Caco-2 (cell line): Measurements from ENCODE around the gene HSPB8. TPM values are rescaled to one million over a fixed set of nuclear protein-coding genes. Genes with fewer than 3 reads are reported as not detected.
A peak's percentile ranks its signal among the peaks of the same experiment; 100 is the strongest.

ENCODE experiments used
- Bru-seq: library from RNA; stranded (reverse); fragments of 400-500 nt; gene quantifications from one replicate; lab custom pipeline; 2021; lab: Mats Ljungman, UMichigan
- BruChase-seq, 2 experiments: library from RNA; stranded (reverse); fragments of 400-500 nt; gene quantifications; one replicate each; lab custom pipeline; 2021; lab: Mats Ljungman, UMichigan
- BruUV-seq: library from RNA; stranded (reverse); fragments of 400-500 nt; replicated peaks from 2 replicates; lab custom pipeline; 2021; lab: Mats Ljungman, UMichigan
- CTCF ChIA-PET: fragments of 300-600 bp; sonication (Branson Sonifier 250); formaldehyde crosslinking; loops from one replicate; lab custom pipeline; 2022; ENCODE audit warnings: antibody characterized with exemption; lab: Charles Lee
- POLR2A ChIA-PET: fragments of 300-600 bp; sonication (Branson Sonifier 250); formaldehyde crosslinking; loops from one replicate; lab custom pipeline; 2022; ENCODE audit warnings: antibody characterized with exemption; lab: Charles Lee
- DNase-seq, 2 experiments: peaks; one replicate each; pipeline versions ENCODE4 v3.0.0 to v3.0.0-alpha.2; 2020 to 2022
- H3K27me3 ChIP-seq: replicated peaks from 2 replicates; pipeline ENCODE4 v1.6.0; 2011; ENCODE audit warnings: low read length; ENCODE audit not compliant: control insufficient read depth, insufficient read depth
- H3K36me3 ChIP-seq: 2 replicates; pipeline ENCODE4 v1.5.1; 2011; ENCODE audit warnings: low read length; ENCODE audit not compliant: control insufficient read depth, insufficient read depth
- H3K4me1 ChIP-seq: fragments of 250-450 bp; sonication (Bioruptor Pico); 2 replicates; pipeline ENCODE4 v1.5.1; 2020; ENCODE audit warnings: mild to moderate bottlenecking
- H3K4me3 ChIP-seq: 2 replicates; pipeline ENCODE4 v1.5.1; 2011; ENCODE audit warnings: low read depth, mild to moderate bottlenecking, control low read depth, low read length
- H3K9me3 ChIP-seq: fragments of 250-450 bp; sonication (Bioruptor Pico); 2 replicates; pipeline ENCODE4 v1.5.1; 2020; ENCODE audit warnings: mild to moderate bottlenecking, moderate library complexity
- H3K27ac Mint-ChIP-seq: one replicate; pipeline ENCODE4 v1.8.0; 2022; ENCODE audit warnings: mixed read lengths; ENCODE audit not compliant: unreplicated experiment
- H3K27me3 Mint-ChIP-seq: one replicate; pipeline ENCODE4 v1.8.0; 2022; ENCODE audit warnings: mixed read lengths; ENCODE audit not compliant: insufficient read depth, unreplicated experiment
- H3K36me3 Mint-ChIP-seq: one replicate; pipeline ENCODE4 v1.8.0; 2022; ENCODE audit warnings: mild to moderate bottlenecking, mixed read lengths; ENCODE audit not compliant: insufficient read depth, unreplicated experiment
- H3K4me1 Mint-ChIP-seq: one replicate; pipeline ENCODE4 v1.8.0; 2022; ENCODE audit warnings: low read depth, mixed read lengths; ENCODE audit not compliant: unreplicated experiment
- H3K4me3 Mint-ChIP-seq: one replicate; pipeline ENCODE4 v1.8.0; 2022; ENCODE audit warnings: mild to moderate bottlenecking, moderate library complexity, mixed read lengths; ENCODE audit not compliant: unreplicated experiment
- H3K9me3 Mint-ChIP-seq: one replicate; pipeline ENCODE4 v1.8.0; 2022; ENCODE audit warnings: mixed read lengths; ENCODE audit not compliant: unreplicated experiment
- intact Hi-C: fragments of 100-400 bp; cut with micrococcal nuclease; formaldehyde crosslinking; loops from one replicate; pipeline ENCODE4 v1.10.0; 2022; ENCODE audit not compliant: unreplicated experiment
- long read RNA-seq: library from polyadenylated mRNA; stranded (forward); transcript quantifications from one replicate; pipeline ENCODE4 v2.0.0, GENCODE V29; 2022
- total RNA-seq: library from RNA; stranded (reverse); gene quantifications from 2 replicates; pipeline ENCODE4 v1.2.3, GENCODE V29; 2022
- TF ChIP-seq, protein P1 (sequence below), 2 experiments: fragments of 200-600 bp in 1 of 2; IDR thresholded peaks; 1 replicate in 1 of 2; 2 replicates in 1 of 2; pipeline versions ENCODE4 v1.5.1 to v1.8.0; 2011 to 2022; ENCODE audit warnings: antibody characterized with exemption in 1 of 2, control low read depth in 1 of 2, inconsistent platforms in 1 of 2, low read depth in 1 of 2, low read length in 1 of 2, mild to moderate bottlenecking in 1 of 2, moderate library complexity in 1 of 2; ENCODE audit not compliant: insufficient read depth in 1 of 2, severe bottlenecking in 1 of 2, unreplicated experiment in 1 of 2

Gene HSPB8, protein sequence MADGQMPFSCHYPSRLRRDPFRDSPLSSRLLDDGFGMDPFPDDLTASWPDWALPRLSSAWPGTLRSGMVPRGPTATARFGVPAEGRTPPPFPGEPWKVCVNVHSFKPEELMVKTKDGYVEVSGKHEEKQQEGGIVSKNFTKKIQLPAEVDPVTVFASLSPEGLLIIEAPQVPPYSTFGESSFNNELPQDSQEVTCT
- total RNA-seq (15.3 and 17.1 TPM in 2 replicates), Bru-seq, nascent RNA (percentile 62 among the genes with signal in this experiment), BruChase-seq, experiment 1, labeled RNA remaining after a 2-hour chase (percentile 65 among the genes with signal in this experiment), BruChase-seq, experiment 2, labeled RNA remaining after a 6-hour chase (percentile 73 among the genes with signal in this experiment)
- long read RNA-seq, transcript HSPB8-201 (3 exons, 2,152 nt): major isoform, 100 of 104 reads
- long read RNA-seq, partial matches to known transcripts: 0 of 104 reads
- long read RNA-seq, other reads (novel, unspliced or antisense): 4 of 104 reads

DNA sequence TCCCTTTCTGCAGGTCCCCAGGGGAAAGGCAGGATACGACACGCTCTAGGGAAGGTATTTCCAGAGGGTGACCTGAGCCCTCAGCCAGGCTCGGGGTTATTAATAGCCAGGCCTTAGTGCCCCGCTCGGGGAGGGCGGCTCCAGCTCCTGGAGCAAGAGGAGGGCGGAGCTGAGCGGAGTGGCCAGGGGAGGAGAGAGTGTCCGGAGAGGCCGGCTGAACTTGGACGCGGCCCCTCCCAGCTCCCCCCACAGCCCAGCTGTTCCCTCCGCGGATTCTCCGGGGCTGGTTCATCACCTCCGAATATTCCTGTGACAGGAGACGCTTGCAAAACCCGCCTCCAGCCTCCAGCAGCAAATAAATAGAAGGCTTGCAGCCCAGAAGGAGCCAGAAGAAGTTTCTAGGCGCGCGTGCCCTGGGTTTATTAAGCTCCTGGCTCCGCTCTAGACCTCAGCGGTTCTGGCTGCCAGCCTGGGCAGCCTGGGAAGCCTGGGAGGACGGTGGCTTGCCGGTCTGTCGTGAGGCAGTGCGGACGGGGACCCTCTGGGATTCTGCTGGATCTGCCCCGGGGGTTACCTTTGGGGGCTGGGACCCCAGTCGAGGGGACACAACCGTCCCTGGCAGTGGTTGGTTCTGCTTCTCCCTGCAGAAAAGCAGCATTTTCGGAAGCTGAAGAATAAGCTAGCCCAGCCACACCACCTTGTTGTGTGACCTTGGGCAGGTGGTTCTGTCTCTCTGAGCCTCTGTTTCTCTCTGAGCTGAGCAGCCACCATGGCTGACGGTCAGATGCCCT, at the start of gene HSPB8:
TSS of gene HSPB8 (plus strand) at position 388 of the 791 bp plus-strand sequence. CDS start at position 770, 382 bp downstream.
- H3K27me3 ChIP-seq: no peaks in the 10 kb centered on the region
- H3K27ac Mint-ChIP-seq: peak within 1 kb of the TSS; percentile 97
- TSS peak; percentile 68 for BruUV-seq
- TF ChIP-seq, protein P1, sequence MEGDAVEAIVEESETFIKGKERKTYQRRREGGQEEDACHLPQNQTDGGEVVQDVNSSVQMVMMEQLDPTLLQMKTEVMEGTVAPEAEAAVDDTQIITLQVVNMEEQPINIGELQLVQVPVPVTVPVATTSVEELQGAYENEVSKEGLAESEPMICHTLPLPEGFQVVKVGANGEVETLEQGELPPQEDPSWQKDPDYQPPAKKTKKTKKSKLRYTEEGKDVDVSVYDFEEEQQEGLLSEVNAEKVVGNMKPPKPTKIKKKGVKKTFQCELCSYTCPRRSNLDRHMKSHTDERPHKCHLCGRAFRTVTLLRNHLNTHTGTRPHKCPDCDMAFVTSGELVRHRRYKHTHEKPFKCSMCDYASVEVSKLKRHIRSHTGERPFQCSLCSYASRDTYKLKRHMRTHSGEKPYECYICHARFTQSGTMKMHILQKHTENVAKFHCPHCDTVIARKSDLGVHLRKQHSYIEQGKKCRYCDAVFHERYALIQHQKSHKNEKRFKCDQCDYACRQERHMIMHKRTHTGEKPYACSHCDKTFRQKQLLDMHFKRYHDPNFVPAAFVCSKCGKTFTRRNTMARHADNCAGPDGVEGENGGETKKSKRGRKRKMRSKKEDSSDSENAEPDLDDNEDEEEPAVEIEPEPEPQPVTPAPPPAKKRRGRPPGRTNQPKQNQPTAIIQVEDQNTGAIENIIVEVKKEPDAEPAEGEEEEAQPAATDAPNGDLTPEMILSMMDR (IDR thresholded peaks at IDR 0.05; ENCODE audit: insufficient read depth in 1 of 2, low read depth in 1 of 2, low read length in 1 of 2, severe bottlenecking in 1 of 2, unreplicated experiment in 1 of 2): no peak
- peaks cover 29% of the 10 kb centered on the region for H3K4me1 Mint-ChIP-seq
- peaks cover 54% of the 10 kb centered on the region for H3K4me1 ChIP-seq
- no peaks in the 10 kb centered on the region for H3K9me3 Mint-ChIP-seq
- ChIA-PET CTCF (interaction anchor here (0.6 kb wide), 1 partner anchor 268 kb away, joined by 3 read pairs; no protein-coding TSS in a partner anchor), POLR2A (interaction anchor here (0.6 to 1.3 kb wide), 3 partner anchors 10 to 213 kb away, joined by 3 to 4 read pairs (median 3); no protein-coding TSS in a partner anchor)
- peak; percentile 81 to 86 for DNase-seq
- no peaks in the 10 kb centered on the region for H3K27me3 Mint-ChIP-seq
- peak within 1 kb of the TSS; percentile 74 for H3K4me3 Mint-ChIP-seq
- intact Hi-C loops: loop anchor here (1.0 to 10.0 kb wide), 3 partner anchors 9 to 61 kb away; no protein-coding TSS in a partner anchor
- H3K36me3 Mint-ChIP-seq: peaks cover 7% of the 10 kb centered on the region
- H3K9me3 ChIP-seq: no peaks in the 10 kb centered on the region
- H3K4me3 ChIP-seq: peak within 1 kb of the TSS; percentile 34
- H3K36me3 ChIP-seq: no peaks in the 10 kb centered on the region

DNA sequence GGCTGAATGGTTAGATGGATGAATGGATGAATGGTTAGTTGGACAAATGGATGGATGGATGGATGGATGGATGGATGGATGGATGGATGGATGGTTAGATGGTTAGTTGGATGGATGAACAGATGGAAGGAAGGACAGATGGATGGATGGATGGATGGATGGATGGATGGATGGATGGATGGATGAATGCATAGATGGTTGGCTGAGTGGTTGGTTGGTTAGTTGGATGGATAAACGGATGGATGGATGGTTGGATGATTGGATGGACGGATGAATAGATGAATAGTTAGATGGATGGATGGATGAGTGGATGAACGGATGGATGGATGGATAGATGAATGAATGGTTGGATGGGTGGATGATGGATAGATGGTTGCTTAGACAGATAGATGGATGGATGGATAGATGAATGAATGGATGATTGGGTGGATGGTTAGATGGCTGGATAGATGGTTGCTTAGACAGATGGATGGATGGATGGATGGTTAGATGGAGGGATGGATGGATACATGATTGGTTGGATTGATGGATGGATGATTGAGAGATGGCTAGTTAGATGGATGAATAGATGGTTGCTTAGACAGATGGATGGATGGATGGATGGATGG, 48.8 kb upstream of the HSPB8 start:
- DNase-seq: no peak
- H3K4me3 Mint-ChIP-seq: no peak overlapping the region
- H3K4me3 ChIP-seq: no peak overlapping the region
- H3K9me3 ChIP-seq: no peaks in the 10 kb centered on the region
- no peaks in the 10 kb centered on the region for H3K36me3 ChIP-seq
- H3K27me3 ChIP-seq: no peaks in the 10 kb centered on the region
- ChIA-PET CTCF (no interaction called here), POLR2A (no interaction called here)
- no peaks in the 10 kb centered on the region for H3K4me1 Mint-ChIP-seq
- no peak overlapping the region for H3K27ac Mint-ChIP-seq
- H3K9me3 Mint-ChIP-seq: peaks cover 14% of the 10 kb centered on the region
- BruUV-seq: no TSS peak
- intact Hi-C loops: no loop called here
- no peaks in the 10 kb centered on the region for H3K4me1 ChIP-seq
- TF ChIP-seq, protein P1 (IDR thresholded peaks at IDR 0.05; ENCODE audit: insufficient read depth in 1 of 2, low read depth in 1 of 2, low read length in 1 of 2, severe bottlenecking in 1 of 2, unreplicated experiment in 1 of 2): no peak
- no peaks in the 10 kb centered on the region for H3K36me3 Mint-ChIP-seq
- peaks cover 8% of the 10 kb centered on the region for H3K27me3 Mint-ChIP-seq
